GM19397 (cell line): ENCODE results near the gene ADGRG3.

Experiments
- ATAC-seq: cut with Tn5 transposase; IDR thresholded peaks from one replicate; pipeline ENCODE4 v1.9.1; 2021; ENCODE audit warnings: mild to moderate bottlenecking, moderate library complexity; ENCODE audit not compliant: unreplicated experiment

The ADGRG3 gene

GRCh38 chr16:57645691-57646387 lies 22.3 kb upstream of the ADGRG3 start:
- no peak for ATAC-seq

- ATAC-seq, result no peak
Observed at GRCh38 chr16:57646388-57647039, 21.6 kb upstream of the ADGRG3 start.

GRCh38 chr16:57647136-57647875 lies 20.8 kb upstream of the ADGRG3 start:
- ATAC-seq, result no peak

- ATAC-seq, result no peak
Observed at GRCh38 chr16:57648125-57648524, 20.0 kb upstream of the ADGRG3 start.

- peak; percentile 50 for ATAC-seq
Observed at GRCh38 chr16:57648581-57649442, 19.3 kb upstream of the ADGRG3 start.

- ATAC-seq, result no peak
Observed at GRCh38 chr16:57649443-57649751, 18.7 kb upstream of the ADGRG3 start.

GRCh38 chr16:57649846-57650245 lies 18.3 kb upstream of the ADGRG3 start:
- no peak for ATAC-seq

- no peak for ATAC-seq
Observed at GRCh38 chr16:57651344-57652333, 16.5 kb upstream of the ADGRG3 start.

- no peak for ATAC-seq
Observed at GRCh38 chr16:57652695-57653471, 15.2 kb upstream of the ADGRG3 start.

- no peak for ATAC-seq
Observed at GRCh38 chr16:57653936-57654335, 14.2 kb upstream of the ADGRG3 start.

- no peak for ATAC-seq
Observed at GRCh38 chr16:57656342-57656955, 11.7 kb upstream of the ADGRG3 start.

- ATAC-seq, result no peak
Observed at GRCh38 chr16:57657228-57657627, 10.9 kb upstream of the ADGRG3 start.

- no peak for ATAC-seq
Observed at GRCh38 chr16:57658130-57658877, 9.8 kb upstream of the ADGRG3 start.

GRCh38 chr16:57658878-57659674 lies 9.0 kb upstream of the ADGRG3 start:
- no peak for ATAC-seq

- no peak for ATAC-seq
Observed at GRCh38 chr16:57660715-57661463, 7.2 kb upstream of the ADGRG3 start.

GRCh38 chr16:57661510-57661909 lies 6.6 kb upstream of the ADGRG3 start:
- ATAC-seq, result no peak
